GM12874 (cell line): Measurements from ENCODE around the gene TEX44.

ENCODE experiments used
- TF ChIP-seq, protein P1 (sequence below): IDR thresholded peaks from 2 replicates; pipeline ENCODE4 v1.5.1; 2011; ENCODE audit warnings: low read depth, mild to moderate bottlenecking, control low read depth, low read length, moderate library complexity; ENCODE audit not compliant: insufficient read depth

TEX44 gene

DNA sequence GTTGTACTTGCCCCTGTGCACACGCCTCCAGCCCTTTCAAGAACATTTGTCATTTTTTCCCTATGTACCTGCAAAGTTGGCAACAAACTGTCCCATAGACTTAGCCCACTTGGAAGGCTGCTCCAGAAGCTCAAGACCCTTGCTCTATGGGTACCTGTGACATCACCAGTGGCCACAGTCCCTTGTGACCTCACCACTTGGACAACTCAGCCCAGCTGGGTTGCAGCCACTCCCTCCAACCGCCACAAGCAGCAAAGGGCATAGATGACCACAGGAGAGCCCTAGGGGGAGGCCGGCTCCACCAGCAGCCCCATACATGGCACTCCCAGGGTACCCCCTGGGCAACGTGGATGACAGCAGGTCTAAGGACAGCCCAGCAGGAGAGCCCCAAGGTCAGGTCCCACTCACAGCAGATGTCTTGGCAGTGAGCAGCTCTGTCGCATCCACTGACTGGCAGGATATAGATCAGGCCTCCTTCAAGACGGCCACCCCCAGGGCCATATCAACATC, at the start of gene TEX44:
Gene TEX44 (plus strand): TSS at position 229 of the 510 bp plus-strand sequence. CDS start 88 bp downstream, at position 317.
- TF ChIP-seq, protein P1, sequence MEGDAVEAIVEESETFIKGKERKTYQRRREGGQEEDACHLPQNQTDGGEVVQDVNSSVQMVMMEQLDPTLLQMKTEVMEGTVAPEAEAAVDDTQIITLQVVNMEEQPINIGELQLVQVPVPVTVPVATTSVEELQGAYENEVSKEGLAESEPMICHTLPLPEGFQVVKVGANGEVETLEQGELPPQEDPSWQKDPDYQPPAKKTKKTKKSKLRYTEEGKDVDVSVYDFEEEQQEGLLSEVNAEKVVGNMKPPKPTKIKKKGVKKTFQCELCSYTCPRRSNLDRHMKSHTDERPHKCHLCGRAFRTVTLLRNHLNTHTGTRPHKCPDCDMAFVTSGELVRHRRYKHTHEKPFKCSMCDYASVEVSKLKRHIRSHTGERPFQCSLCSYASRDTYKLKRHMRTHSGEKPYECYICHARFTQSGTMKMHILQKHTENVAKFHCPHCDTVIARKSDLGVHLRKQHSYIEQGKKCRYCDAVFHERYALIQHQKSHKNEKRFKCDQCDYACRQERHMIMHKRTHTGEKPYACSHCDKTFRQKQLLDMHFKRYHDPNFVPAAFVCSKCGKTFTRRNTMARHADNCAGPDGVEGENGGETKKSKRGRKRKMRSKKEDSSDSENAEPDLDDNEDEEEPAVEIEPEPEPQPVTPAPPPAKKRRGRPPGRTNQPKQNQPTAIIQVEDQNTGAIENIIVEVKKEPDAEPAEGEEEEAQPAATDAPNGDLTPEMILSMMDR: no peak

DNA sequence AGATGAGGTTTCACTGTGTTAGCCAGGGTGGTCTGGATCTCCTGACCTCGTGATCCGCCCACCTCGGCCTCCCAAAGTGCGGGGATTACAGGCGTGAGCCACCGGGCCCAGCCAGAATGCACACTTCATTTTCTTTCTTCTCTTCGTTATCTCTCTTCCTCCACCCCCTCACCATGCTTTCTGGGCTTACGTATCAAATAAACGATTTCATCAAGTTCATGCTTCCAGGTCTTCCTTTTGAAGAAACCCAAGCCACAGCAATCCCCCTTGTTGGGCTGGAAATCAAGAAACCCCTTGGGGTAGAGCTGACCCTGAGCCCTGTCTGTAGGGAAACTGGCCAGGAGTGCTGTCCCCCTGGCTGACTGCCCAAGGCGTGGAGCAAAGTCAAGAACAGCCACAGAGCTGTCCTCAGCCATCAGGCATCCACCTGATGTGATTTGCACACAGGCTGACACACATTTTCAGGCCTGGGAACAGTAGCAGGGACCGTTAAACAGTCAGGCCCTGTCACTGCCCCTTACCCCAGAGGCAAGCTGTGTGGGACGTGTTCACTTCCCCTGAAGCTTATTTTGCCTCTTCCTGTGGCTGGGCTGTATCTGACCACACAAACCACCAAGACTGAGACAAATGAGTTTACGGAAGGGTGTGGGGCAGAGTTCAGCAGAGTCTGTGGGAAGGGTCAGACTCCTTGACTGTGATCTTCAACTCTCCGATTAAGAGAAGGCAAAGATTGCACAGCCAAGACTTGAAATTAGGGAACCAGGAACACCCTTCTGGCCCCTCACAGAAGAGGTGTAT, 47.4 kb upstream of the TEX44 start:
- TF ChIP-seq, protein P1: no peak

DNA sequence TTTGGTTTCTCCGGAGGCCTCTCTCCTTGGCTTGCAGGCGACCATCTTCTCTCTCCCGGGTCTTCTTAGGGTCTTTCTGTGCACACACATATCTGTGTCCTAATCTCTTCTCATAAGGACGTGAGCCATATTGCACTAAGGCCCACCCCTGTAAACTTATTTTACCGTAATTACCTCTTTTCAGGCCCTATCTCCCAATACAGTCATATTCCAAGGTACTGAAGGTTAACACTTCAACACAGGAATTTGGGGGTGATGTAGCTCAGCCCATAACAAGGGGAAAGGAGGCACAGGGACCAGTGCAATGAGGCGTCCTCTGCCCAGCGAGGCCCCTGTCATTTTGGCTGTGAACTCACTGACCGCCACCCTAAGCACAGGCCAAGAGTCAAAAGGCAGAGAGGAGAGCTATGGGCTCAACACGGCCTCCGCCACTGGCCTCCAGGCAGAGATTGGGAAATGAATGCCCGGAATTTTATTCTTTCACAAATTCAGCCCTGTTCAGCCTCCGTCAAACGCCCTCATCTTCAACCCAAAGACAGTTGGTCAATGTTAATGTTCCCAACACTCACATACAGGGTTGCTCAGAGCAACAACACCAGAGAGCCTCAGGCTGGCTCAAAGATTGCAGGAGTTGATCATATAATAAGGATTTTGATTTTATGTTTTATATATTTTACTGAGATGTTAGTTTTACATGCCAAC, 46.5 kb upstream of the TEX44 start:
- TF ChIP-seq, protein P1: no peak

DNA sequence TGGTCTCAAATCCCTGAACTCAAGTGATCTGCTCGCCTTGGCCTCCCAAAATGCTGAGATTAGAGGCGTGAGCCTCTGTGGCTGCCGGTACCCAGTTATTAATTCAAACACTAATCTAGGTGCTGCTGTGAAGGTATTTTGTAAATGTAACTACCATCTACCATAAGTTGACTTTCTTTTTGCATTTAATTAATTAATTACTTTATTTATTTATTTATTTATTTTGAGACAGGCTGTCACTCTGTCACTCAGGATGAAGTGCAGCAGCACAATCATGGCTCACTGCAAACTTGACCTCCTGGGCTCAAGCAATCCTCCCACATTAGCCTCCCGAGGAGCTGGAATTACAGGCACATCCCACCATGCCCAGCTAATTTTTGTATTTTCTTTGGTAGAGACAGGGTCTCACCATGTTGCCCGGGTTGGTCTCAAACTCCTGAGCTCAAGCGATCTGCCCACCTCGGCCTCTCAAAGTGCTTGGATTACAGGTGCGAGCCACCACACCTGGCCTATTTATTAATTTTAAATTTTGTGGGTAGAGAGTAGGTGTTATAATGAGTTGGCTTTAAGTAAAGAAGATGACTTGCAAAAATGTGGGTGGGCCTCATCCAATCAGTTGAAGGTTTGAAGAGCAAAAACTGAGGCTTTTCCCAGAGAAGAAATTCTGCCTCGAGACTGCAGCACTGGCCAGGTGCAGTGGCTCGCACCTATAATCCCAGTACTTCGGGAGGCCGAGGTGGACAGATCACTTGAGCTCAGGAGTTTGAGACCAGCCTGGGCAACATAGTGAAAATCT, 45.2 kb upstream of the TEX44 start:
- TF ChIP-seq, protein P1: no peak

DNA sequence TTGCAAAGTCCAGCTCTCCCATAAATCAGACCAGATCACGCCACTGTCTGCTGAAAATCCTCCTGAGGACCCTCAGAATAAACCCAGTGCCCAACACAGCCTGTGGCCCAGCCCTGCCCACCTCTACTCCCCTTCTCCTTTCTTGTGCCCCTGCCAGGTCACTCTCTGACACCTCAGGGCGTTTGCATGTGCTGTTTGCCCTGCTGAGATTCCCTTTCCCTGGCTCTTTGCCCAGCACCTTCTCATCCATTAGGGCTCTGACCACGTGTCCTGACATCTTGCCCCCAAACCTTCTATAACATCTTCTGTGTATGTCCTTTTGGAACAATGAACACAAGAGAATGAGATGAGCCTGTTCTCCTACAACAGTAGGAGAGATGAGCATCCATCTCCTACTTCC, 43.9 kb upstream of the TEX44 start:
- TF ChIP-seq, protein P1: no peak

DNA sequence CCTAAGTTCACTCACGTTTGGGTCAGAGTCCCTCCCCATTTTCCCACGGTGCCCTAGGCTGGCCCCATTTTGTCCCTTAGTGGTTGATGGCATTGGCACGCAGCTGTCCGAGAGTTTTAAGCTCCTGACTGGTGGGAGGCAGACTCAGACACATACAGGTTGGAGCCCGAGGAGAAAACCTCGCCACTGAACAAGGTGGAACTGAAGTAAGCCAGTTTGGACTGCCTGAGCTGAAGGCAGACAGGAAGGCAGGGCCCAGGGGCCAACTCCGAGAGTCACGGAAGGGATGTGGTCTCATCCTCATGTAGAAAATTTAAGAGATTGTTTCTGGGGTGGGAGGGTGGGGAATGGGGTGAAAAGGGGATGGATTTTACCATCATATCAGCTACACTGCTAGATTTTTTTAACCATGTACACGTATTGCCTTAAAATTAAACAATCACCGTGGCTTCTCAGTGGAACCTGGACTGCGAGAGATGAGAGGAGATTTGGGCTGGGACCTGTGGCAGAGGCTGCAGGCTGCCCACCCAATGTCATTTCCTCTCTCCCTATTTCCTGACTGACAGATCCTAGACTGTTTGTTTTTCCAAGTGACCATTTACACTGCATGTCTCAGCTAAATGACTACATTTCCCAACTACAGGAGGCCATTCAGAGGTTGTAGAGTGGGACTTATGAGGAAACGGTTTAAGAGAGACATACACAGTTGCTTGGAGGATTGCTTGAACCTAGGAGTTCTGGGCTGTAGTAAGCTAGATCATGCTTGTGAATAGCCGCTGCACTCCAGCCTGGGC, 43.0 kb upstream of the TEX44 start:
- TF ChIP-seq, protein P1: no peak

DNA sequence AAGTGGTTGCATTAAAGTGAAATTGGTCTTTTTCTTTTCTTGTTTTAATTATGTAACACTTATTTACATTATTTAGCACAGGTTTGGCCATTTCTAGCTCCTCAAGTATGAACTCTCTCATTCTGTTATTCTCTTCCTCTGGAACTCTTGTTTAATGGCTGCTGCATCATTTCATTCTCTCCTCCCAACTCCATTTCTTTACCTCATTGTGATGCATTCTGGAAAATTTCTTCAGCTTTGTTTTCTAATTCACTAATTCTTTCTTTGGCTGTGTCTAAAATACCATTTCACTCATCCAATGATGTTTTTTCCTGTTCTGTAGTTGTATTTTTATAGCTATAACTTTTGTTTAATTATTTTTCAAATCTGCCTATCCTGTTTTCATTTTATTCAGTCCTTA, 39.9 kb upstream of the TEX44 start:
- TF ChIP-seq, protein P1: no peak
